ENCODE data around the gene RALGAPA2.
"Not testable (repeated sequence)": the region's sequence is repeated elsewhere in the genome, so short reads cannot be mapped to it uniquely, and the experiment has no call there.

Gene RALGAPA2

DNA sequence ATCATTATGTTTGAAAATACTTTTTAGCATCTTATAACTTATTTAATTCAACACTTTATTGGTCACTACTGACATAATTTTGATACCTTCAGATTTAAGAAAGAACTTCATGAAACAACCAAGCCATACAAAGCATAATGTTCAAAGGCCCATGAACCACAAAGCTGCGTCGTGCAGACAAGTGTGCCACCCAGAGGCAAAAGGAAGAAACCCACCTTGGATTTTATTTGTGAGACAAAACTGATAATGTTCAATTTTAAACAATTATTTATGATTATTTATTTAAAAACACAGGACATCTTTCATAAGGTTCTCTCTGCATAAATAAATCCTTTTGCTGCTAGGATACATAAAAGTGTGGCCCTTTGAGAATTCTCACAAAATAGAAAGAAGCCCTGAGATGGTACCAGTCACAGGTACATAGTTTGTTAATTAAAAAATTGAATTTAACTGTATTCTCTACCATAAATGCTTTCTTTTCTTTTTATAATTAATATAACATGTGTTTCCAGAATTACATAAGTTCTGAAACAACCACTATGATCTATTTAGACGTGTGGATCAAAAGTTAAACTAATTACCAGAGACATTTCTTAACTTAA is 143.7 kb downstream of the RALGAPA2 start:
- peak in 1 of 2 donors; percentile 39 for DNase-seq

DNA sequence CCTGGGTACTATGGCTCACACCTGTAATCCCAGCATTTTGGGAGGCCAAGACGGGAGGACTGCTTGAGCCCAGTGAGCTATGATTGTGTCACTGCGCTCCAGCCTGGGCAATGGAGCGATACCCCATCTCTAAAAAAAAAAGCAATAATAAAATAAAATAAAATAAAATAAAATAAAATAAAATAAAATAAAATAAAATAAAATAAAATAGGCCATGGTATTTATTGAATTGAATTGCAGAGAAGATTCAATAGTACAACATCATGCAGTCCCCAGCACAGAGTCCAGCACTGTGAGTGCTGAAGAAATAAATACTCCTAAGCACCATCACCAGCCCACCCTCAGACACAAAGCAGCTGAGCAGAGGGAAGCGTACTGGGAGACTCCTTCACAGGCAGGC is 144.7 kb downstream of the RALGAPA2 start:
- no peak for DNase-seq

DNA sequence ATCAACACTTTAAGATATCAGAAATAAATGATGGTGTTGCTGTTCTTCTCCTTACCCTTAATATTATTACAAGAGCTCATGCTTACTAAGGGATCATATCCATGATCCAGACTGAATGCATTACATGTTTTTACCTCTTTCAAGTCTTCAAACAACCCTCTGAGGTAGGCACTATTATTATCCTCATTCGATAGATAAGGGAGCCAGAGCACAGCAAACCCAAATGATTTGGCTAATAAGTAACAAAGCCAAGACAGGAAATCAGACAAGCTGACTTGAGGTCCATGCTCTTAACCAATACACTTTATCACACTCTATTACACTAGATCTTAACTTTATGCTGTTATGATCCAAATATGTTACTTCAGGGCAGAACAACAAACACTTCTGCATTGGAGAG is 145.9 kb downstream of the RALGAPA2 start:
- no peak for DNase-seq

DNA sequence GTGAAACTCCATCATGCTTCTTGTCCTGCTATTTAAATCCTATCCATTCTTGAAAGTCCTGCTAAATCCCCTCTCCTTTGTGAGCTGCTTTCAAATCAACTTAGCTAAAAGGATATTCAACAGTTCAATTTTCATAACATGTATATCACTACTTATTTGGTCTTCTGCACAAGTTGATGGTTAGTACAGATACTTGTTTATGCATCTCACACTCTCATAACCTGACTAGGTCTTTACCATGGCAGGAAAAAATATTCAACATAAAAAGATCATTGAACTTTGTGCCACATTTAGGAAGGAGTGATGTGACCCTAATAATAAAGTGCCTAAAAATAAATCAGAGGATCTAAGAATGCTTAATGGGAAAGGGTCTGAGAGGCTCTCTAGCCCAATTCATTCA is 148.2 kb downstream of the RALGAPA2 start:
- no peak for DNase-seq

DNA sequence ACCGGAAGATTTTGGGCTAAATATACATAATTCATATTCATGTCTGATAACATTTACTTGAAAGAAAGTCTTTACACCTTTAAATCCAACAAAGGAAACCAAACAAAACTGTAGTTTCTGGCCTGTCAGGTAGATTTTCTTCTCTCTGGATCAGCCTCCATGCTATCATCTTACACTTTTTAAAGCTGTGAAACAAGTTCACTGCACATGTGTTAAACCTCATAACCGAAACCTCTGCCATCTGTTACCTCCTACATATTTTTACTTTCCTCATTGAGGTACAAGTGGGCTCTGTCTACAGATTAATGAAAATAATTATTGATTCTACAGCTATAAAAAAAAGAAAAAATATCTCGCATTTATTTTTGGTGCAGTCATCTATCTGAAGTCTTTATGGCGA is 149.9 kb downstream of the RALGAPA2 start:
- DNase-seq: no peak

DNA sequence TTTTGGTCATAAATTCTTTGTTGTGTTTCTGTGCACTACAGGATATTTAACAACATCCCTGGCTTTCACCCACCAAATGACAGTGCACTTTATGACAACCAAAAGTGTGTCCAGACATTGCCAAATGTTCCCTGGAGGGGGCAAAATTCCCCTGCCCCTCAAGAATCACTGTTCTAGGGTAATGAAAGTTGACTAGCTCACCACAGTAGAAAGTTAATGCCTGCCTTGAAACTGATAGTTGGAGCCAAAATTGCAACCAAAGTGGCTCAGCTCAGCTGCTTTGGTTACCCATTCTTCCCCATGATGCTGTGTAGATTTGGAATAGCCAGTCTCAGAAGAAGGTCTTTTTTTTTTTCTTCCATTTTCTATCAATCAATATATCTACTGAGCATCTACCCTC is 150.6 kb downstream of the RALGAPA2 start:
- no peak for DNase-seq

DNA sequence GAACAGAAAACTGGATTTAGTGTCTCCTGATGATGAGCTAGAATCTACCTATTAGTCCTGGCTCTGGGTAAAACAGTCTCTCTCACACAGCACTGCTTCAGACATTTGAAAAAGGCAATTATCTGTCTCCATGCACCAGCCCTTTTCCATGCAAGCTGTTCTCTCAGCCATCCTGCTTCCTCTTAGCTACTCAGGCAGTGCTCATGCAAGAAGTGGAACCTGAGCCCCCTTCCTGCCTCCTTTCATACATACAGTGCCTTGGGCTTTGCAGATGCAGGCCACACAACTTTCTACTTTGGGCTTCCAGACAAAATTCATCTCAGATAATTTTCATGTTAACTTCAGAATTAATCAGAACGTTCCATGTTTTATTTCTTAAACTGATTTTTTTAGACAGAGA is 151.3 kb downstream of the RALGAPA2 start:
- DNase-seq: no peak

DNA sequence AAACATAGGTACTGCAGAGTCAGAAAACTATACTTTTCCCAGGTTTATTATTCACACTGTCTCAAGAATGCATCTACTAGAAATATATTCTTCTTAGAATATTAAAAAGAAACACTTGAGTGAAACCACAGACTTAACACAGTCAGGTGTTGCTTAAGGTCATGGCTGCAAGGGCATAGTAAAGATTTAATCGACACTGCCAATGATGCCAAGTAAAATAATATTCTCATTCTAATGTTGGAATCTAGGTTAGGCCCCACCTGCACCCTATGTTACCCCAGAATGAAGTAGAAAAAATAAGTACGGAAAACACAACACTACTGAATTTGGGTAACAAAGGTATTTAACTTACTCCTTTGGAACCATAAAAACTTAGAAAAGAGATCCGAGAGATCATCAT is 155.0 kb downstream of the RALGAPA2 start:
- no peak for DNase-seq

DNA sequence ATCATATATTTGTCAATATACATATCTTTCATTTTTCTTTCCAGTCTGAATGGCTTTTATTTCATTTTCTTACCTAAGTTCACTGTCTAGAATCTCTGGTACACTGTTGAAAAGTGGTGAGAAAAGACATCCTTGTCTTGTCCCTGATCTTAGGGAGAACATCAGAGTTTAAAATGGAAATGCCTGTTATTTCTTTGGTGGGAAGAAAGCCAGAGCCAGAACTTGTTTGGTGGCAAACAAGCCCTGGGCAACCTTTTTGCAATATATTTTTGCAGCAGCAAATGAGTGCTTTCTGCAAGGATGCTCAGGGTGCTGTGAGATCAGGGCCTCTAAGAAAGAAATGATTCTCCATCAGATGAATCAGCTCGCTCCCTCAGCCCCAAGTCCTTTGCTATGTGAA is 156.6 kb downstream of the RALGAPA2 start:
- no peak for DNase-seq

DNA sequence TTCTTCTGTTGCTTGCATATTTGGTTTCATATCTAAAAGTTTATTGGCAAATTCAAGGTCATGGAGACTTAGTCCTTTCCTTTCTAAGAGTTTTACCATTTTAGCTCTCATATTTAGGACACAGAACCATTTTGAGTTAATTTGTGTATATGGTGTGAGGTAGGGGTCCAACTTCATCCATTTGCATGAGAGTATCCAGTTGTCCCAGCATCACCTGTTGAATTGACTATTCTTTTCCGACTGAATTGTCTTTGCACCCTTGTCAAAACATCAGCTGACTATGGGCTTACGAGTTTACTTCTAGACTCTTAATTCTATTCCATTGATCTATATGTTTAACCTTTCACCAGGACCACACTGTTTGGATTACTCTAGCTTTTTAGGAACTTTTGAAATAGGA is 157.5 kb downstream of the RALGAPA2 start:
- no peak for DNase-seq

DNA sequence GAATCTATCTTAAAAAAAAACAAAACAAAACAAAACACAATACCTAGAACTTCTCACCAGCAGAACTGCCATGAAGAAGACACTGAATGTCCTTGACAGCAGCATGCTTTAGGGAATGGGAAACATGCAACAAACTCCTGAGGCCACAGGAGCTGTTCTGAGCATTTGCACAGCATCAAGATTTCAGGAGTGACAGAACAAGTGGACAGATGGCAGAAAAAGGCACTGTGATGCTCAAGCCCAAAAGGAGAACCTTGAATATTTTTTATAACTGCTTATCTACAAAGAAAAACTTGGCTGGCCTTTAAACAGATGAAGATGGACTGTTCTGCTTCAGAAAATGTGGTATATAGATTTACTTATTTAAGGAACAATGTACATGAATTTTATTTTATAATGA is 158.9 kb downstream of the RALGAPA2 start:
- no peak for DNase-seq

DNA sequence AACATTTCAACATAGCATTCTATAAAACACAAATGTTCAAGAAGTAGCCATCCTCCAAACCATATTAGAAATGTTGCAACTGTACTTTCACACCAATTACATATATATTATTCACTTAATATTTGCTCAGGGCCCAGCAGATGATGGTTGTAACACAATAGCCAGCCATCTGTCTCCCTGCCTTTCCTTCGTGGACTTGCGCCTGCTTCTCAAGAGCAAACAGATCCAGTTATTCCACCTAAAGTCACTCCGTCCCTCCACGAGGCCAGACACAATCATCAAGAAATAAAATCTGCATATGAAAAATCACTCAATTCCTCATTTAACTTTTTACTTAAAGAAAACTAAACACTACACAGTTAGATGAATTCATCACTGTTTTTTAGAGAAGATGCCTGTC is 160.4 kb downstream of the RALGAPA2 start:
- no peak for DNase-seq

DNA sequence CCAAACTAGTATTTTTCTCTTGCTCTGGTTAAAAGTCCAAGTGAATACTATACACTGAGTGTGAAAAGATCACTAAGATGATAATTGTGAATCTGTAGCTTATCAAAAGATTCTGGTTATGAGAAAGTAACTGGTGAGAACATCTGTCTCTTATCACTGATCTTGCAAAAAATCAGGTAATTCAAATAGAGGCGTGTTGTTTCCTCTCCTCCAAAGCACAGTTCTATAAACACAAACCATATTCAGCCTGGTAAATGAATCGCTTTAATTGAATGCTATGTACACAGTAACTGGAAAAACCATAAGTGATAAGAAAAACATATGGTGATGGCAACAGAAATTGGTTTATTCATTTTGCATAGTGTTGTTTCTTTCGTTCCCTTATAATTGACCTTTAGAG is 161.0 kb downstream of the RALGAPA2 start:
- DNase-seq: no peak

DNA sequence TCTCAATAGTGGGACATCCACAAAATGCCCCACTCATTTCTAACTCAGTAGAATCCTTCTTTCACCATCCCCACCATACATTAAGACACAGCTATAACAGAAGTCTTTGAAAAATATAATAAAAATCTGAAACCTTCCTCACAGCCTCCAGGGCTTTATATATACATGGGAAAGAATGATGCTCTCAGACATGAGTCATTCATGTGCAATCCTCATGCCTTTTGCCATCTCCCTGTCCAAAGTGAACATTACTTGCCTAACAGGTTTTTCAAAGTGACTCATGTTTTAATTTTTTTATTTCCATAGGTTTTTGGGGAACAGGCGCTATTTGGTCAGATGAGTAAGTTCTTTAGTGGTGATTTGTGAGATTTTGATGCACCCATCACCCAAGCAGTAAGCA is 162.7 kb downstream of the RALGAPA2 start:
- DNase-seq: no peak

DNA sequence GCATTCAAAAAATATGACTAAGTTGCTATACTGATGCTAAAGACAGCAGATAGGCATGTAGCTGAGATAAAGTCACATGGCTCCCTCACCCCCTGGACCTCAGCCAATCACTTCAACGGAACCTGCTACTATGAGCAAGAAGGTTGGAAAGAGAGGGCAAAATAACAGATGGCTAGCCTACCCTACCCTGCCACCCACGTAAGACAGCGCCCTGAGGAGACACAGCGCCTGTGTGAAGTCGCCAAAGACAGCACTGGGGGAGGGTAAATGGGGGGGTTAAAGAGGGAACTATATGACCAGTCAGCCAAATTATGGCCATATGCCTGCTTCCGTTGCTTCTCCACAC is 163.2 kb downstream of the RALGAPA2 start:
- DNase-seq: no peak

DNA sequence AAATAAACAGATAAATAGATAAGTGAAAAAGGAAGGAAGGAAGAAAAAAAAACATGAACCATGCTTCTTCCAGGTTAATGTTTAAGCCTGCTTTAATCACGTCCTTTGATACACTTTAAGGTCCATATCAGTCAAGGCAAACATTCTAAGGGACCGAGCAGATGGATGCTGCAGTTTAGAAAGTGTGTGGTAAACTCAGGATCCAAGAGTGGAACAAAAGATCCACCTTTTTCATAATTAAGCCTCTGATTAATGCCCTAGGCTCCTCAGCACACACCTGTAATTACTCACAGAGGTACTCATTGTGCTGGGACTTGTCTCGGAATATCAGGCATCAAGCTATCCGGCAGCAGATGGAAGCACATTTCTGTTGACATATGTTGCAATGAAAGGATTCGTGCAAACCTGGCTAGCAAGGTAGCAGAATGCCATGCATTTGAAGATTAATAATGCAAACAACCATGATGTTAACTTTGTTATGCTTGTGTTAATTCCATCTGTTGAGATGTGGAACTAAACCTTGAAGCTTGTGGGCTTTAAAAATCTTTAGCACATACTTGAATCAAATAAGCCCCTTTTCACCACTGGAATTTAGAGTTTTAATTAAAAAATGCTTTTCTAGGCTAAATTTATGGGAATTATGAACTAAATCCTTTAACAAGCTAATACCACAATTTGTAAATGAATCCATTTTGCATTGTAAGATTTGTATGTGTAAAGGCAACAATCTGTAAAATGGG is 163.7 kb downstream of the RALGAPA2 start:
- no peak for DNase-seq

DNA sequence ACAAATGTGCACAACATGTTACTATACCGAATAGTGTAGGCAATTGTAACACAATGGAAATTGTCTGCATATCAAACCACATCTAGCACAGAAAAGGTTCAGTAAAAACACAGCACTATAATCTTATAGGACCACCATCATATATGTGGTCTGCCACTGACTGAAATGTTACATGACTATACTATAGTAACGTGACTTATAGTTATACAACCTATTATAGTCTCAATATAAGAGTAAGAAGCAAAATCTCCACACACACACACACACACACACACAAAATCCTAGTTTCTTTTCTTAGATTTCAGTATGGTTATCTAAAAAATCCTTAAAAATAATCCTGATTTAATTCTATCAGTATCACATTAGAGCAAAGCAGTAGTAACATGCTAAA is 164.6 kb downstream of the RALGAPA2 start:
- DNase-seq: no peak

DNA sequence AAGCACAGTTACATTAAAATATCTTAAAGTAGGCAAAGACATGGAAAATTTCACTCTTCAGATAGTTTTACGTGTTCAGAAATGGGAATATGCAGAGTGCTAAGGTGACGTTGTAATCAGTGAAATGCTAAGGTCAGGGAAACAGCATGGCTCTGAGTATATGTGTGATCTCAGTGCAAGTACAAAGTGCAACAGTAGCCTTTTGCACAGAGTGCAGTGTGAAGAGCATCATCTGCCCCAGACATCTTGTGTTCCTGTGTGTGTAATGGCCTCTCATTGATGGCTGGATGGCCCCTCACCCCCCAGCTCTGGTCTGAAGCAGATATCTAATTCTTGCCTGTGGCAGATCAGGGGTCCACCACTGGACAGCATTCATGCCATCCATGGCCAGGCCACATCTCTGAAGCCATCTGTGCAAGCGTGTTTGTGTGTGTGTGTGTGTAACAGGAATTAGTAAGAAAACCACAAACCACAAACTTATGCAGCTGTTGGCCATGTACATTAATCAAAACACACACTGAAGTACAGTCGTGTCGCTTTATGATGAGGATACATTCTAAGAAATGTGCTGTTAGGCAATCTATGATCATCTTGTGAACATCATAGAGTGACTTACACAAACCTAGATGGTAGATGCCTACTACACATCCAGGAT is 165.1 kb downstream of the RALGAPA2 start:
- DNase-seq: no peak

DNA sequence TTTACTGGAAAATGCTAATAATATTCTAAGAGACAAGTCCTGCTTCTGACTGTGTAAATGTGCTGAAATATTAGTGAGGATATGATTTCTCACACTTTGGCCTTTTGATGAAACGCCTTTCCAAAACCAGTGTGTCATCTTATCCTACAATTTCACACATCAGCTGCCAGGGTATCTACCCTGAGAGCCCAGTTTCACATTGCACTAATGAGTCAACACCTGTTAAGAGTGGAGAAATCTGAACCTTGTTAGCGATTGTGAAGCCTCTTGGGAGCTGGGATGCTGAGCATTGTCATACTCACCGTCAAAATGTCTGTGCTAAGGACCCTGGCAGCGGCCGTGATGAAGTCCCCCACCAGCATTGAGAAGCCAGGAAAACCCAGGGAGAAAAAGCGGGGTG is 166.0 kb downstream of the RALGAPA2 start:
- no peak for DNase-seq

DNA sequence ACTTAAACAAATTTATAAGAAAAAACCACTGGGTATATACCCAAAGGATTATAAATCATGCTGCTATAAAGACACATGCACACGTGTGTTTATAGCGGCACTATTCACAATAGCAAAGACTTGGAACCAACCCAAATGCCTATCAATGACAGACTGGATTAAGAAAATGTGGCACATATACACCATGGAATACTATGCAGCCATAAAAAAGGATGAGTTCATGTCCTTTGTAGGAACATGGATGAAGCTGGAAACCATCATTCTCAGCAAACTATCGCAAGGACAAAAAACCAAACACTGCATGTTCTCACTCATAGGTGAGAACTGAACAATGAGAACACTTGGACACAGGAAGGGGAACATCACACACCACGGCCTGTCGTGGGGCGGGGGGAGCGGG is 169.1 kb downstream of the RALGAPA2 start:
- DNase-seq: not testable (repeated sequence)

DNA sequence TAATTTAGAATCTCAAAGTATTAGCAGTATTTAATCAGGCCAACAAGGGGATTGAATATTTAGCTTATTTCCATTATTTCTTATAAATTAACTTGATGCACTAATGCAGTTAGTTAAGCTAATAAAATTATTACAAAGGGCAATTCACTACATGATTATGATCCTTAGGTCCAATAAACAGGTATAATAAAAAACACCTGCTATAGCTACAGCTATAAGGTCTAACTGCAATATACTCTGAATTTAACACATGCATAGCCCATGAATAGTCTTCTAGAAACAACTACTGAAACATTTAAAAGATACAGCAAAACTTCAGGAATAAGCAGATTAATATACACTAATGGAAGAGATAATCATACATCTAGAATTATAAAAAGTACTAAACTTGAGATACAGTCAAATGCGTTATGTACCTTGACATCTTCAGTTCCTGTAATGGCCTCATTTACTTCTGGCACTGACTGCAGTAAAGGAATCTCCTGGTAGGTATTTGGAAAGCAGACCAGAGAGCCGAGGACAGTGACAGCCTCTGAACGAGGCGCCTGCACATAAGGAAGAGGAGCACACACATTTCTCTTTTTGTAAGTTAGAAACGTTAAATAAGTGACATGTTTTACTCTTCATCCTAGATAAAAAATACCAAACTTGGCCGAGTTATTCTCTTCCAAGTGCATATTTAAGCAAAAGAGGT is 176.1 kb downstream of the RALGAPA2 start:
- DNase-seq: no peak

DNA sequence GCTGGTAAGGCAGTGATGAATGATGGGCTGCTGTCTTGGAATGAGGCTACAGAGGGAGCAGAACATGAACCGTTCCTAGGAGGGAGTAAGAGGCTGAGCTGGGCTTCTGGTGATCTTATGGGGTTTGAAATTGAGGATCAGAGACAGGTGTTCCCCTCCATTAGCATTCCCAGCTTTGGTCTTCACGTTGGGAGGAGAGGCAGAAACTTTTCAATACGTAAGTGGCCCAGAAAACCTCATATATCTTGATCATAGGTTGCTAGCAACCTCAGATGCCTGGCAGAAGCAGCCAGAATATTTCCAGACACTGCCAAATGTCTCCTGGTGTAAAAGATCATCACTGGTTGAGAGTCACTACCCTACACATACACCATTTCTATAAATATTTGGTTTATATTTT is 177.4 kb downstream of the RALGAPA2 start:
- no peak for DNase-seq

DNA sequence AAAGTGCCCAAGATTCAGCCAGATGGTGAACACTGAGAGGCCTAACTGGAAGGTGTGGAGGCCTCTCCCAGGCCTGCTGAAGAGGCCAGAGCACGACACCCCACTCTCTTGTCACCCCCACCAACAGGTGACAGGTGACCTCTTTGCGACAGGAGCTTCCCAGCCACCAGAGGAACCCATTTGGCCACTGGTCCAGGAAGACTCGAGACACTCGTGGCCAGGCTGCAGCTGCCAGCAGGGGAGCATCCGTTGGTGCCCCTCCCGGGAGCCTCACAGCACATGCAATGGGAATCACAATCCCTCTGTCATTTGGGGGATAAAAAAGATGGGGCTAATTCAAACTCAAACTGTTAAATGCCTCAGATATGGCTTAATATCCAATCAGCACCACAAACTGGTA is 181.2 kb downstream of the RALGAPA2 start:
- no peak for DNase-seq
